ENCODE data around the gene ARHGEF19.

ARHGEF19 gene

DNA sequence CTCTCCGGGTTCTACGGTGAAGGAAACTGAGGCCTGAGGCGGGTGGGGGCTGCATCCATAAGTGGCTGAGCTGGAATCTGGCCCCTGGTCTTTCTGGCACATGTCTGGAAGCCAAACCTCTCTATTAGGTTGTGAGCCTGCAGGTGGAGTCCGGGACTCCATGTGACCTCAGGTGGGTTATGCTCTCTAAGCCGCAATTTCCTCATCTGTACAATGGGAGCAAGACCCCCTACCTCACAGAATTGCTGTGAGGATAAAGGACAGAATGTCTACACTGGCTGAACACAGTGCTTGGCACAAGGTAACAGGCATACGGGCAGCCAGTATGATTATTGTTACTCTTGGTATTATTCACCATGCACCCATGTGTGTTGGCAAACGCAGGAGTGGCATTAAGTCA lies 63.3 kb downstream of the ARHGEF19 start:
- DNase-seq (ENCODE audit: low spot score) = no peak

- DNase-seq (ENCODE audit: low spot score) = no peak
These were observed 63.9 kb downstream of the ARHGEF19 start for GRCh38 chr1:16148329-16149092.
